Memory B cell (primary cell): ENCODE data around the gene ADD2.
"Not testable (repeated sequence)": the region's sequence is repeated elsewhere in the genome, so short reads cannot be mapped to it uniquely, and the experiment has no call there.

Experiments
- ATAC-seq: fragments of 150-1000 bp; cut with Tn5 transposase; 2 replicates; pipeline ENCODE4 v1.10.0; 2021; ENCODE audit warnings: low read depth, mild to moderate bottlenecking, moderate library complexity
- DNase-seq, 2 donors: peaks; one replicate each; pipeline ENCODE4 v3.0.0; 2022; ENCODE audit warnings: low spot score in 2 of 2
- H3K27ac Mint-ChIP-seq: one replicate; pipeline ENCODE4 v1.8.0; 2022; ENCODE audit warnings: mild to moderate bottlenecking, moderate library complexity, mixed read lengths
- H3K27me3 Mint-ChIP-seq: one replicate; pipeline ENCODE4 v1.8.0; 2022; ENCODE audit warnings: mixed read lengths
- H3K36me3 Mint-ChIP-seq: one replicate; pipeline ENCODE4 v1.8.0; 2022; ENCODE audit warnings: mild to moderate bottlenecking, mixed read lengths
- H3K4me1 Mint-ChIP-seq: one replicate; pipeline ENCODE4 v1.8.0; 2022; ENCODE audit warnings: mixed read lengths
- H3K4me3 Mint-ChIP-seq: one replicate; pipeline ENCODE4 v1.8.0; 2022; ENCODE audit warnings: mild to moderate bottlenecking, moderate library complexity, mixed read lengths
- H3K9me3 Mint-ChIP-seq: one replicate; pipeline ENCODE4 v1.8.0; 2022; ENCODE audit warnings: mixed read lengths

The ADD2 gene

DNA sequence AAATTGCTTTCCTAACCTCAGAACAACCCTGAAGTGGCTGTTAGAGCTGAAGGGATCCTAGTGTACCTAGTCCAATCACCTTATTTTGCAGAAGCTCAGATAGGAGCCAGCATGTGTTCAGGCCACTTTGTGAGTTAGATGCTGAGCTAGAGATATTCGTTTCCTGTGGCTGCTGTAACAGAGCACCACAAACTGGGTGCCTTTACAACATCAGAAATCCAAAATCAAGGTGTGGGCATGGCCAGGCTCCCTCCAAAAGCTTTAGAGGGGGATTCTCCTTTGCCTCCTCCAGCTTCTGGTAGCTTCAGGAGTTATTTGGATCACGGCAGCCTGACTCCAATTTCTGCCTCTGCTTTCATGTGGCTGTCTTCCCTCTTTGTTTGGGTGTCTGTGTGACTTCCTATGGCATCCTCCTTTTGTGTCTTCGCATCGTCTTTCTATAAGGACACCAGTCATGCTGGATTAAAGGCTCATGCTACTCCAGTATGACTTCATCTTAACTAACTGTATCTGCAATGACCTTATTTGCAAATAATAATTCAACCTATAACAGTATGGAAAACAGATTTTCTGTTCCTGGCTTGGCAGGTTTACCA is 128.1 kb downstream of the ADD2 start:
- Mint-ChIP-seq H3K27ac (no peak overlapping the region), H3K36me3 (peaks cover 2% of the 10 kb centered on the region), H3K4me1 (no peaks in the 10 kb centered on the region), H3K27me3 (peaks cover 14% of the 10 kb centered on the region), H3K9me3 (peaks cover 8% of the 10 kb centered on the region), H3K4me3 (no peak overlapping the region)
- DNase-seq: no peak
- ATAC-seq: no peak

DNA sequence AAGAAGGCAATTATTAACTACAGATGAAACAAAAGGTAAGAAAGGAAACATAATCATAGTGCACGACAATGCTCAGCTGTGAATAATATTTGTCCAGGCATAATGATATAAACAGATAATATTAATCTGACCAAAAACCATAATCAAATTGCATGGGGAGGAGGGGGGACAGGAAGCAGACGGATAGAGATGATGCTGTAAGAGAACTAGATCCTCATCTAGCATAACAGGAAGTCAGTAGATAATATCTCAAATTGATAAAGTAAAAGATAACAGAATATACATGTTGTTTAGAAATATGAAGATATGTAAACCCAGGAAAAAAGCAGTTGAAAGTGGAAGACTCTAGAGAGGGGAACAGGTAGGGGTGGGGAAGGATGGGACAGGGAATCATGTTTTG is 129.4 kb downstream of the ADD2 start:
- Mint-ChIP-seq H3K4me1 (no peaks in the 10 kb centered on the region), H3K9me3 (peaks cover 8% of the 10 kb centered on the region), H3K27ac (no peak overlapping the region), H3K4me3 (no peak overlapping the region), H3K27me3 (peaks cover 14% of the 10 kb centered on the region), H3K36me3 (peaks cover 2% of the 10 kb centered on the region)
- ATAC-seq (no peak), DNase-seq (no peak)

DNA sequence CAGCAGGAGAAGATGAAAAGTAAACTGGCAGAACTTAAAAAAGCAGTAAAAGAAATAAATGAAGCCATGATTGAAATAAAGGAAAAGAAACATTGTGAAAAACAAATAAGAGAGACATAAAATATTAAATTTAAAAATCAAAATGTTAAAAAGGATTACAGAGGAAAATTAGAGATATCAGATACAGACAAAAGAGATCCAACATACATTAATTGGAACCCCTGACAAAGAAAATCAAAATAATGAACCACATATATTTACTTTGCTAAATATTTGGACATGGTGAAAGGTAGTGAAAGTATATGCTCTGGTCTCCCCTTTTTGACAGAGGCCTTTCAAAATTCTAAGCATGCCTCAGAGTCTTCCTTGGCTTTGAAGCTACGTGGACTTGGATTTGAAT is 134.5 kb downstream of the ADD2 start:
- Mint-ChIP-seq H3K27ac (no peak overlapping the region), H3K9me3 (peaks cover 8% of the 10 kb centered on the region), H3K36me3 (peaks cover 5% of the 10 kb centered on the region), H3K27me3 (peaks cover 18% of the 10 kb centered on the region), H3K4me3 (no peak overlapping the region), H3K4me1 (no peaks in the 10 kb centered on the region)
- DNase-seq (no peak), ATAC-seq (no peak)

DNA sequence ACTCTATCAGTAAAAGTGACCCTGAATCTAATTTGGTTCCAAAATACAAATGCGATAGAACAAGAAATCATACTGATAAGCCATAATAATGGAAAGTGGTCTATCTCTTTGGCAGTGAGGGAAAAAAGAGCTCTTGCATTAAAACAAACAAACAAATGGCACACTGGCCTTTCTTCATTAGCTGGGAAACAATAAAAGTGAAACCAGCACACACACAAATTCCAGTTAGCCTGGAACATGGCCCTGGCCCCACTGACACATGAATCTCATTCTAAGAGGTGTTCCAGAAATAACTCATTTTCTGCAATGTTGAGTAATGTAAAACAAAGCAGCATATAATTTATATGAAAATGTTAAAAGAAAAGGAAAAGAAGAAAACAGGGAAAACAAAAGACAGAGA is 135.0 kb downstream of the ADD2 start:
- peaks cover 4% of the 10 kb centered on the region for H3K36me3 Mint-ChIP-seq
- no peak overlapping the region for H3K27ac Mint-ChIP-seq
- DNase-seq (no peak), ATAC-seq (no peak)
- H3K27me3 Mint-ChIP-seq: peaks cover 17% of the 10 kb centered on the region
- no peaks in the 10 kb centered on the region for H3K4me1 Mint-ChIP-seq
- H3K4me3 Mint-ChIP-seq: no peak overlapping the region
- peaks cover 4% of the 10 kb centered on the region for H3K9me3 Mint-ChIP-seq

DNA sequence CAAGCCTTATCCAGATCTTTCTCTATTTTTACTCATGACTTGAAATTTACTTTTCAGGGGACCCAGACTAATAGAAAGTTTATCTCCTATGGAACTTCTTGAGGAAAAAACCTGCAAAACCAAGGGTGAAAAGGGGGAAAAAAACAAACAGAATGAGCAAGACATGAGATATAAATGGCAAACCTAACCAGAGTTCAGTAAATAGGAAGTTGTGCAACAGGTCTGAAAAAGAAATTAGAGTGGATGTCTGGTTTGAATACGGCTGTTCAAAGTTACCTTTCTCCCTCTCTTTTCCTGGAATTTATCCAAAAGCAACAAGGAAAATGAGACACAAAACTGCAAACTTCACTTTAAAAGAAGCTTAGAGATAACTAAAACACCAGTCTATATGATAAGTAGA is 135.6 kb downstream of the ADD2 start:
- no peak for DNase-seq
- H3K27me3 Mint-ChIP-seq: peaks cover 16% of the 10 kb centered on the region
- H3K9me3 Mint-ChIP-seq: peaks cover 3% of the 10 kb centered on the region
- peaks cover 3% of the 10 kb centered on the region for H3K36me3 Mint-ChIP-seq
- no peak overlapping the region for H3K27ac Mint-ChIP-seq
- ATAC-seq: no peak
- no peak overlapping the region for H3K4me3 Mint-ChIP-seq
- no peaks in the 10 kb centered on the region for H3K4me1 Mint-ChIP-seq

DNA sequence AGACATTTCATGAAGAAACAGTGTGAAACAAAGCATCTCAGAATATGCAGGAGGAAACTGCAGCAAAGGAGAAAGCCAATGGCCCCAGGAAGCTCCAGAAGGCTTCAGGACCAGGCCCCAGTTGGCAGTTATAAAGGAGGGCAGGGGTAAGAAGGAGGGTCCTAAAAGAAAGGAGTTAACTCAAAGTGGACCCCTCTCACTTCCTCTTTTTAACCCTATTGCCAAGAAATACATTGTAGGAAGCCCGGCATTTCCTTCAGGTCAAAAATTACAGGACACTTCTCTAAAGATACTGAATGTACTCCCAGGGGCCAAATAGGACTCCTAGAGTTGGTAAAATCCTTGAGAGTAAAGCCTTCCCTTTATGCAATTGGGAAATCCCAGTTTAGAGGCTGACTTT is 137.2 kb downstream of the ADD2 start:
- Mint-ChIP-seq H3K36me3 (peaks cover 3% of the 10 kb centered on the region), H3K4me3 (no peak overlapping the region), H3K27ac (no peak overlapping the region), H3K4me1 (no peaks in the 10 kb centered on the region), H3K9me3 (peaks cover 3% of the 10 kb centered on the region), H3K27me3 (peaks cover 17% of the 10 kb centered on the region)
- no peak for DNase-seq
- ATAC-seq: no peak

DNA sequence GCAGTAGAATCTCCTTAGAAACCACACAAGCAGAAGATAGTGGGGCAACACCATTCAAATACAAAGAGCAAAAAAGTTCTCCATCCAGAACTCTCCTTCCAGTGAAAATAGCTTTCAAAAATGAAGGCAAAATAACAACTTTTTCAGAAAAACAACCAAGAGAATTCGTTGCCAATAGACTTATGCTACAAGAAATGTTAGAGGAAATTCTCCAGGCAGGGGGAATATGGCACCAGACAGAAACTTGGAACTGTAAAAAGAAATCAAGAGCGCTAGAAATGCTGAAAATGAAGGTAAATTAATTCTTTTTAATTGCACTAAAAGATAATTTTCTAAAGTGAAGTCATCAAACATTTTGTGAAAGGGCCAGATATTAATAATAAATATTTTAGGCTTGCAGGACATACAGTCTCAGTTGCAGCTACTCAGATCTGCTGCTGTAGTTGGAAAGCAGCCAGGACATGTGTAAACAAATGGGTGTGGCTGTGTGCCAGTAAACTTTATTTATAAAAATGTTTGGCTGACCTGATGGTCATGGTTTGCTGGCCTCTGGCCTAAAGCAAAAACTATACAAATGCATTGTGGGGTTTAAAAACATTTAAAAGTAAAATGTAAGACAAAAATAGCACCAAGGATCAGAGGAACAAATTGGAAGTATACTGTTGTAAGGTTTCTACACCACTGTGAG is 140.6 kb downstream of the ADD2 start:
- H3K36me3 Mint-ChIP-seq: no peaks in the 10 kb centered on the region
- ATAC-seq (no peak), DNase-seq (no peak)
- H3K27me3 Mint-ChIP-seq: peaks cover 14% of the 10 kb centered on the region
- no peak overlapping the region for H3K4me3 Mint-ChIP-seq
- H3K27ac Mint-ChIP-seq: no peak overlapping the region
- no peaks in the 10 kb centered on the region for H3K9me3 Mint-ChIP-seq
- H3K4me1 Mint-ChIP-seq: no peaks in the 10 kb centered on the region

DNA sequence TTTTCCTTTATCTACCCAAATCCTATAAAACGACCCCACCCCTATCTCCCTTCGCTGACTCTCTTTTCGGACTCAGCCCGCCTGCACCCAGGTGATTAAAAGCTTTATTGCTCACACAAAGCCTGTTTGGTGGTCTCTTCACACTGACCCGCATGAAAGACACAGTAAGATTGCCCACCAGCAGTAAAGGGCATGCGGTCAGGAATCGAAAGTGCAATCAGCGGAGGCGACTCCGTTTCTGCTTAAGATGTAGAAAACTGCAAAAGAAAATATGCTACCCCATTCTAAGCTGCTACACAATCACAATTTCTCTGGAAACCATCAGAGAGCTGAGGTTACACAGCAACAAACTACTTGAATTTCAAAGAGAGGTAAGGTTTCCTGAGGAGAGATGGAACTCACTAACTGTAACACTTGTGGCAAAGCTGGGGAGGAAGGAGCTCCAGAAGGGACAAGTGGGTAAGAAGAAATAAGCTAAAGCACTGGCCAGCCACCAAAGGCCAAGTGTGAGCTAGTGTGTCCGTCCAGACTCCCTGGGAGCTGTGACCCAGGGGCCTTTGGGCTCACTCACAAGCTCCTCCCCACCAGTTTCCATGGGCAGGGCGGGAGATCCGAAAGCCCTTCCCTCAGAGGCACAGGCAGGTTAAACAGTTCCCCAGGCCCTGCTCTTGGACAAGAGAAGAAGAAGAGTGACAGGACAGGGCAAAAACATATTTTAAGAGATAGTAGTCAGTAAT is 141.6 kb downstream of the ADD2 start:
- H3K27me3 Mint-ChIP-seq: peaks cover 19% of the 10 kb centered on the region
- no peaks in the 10 kb centered on the region for H3K36me3 Mint-ChIP-seq
- H3K4me3 Mint-ChIP-seq: no peak overlapping the region
- DNase-seq (no peak), ATAC-seq (no peak)
- no peaks in the 10 kb centered on the region for H3K4me1 Mint-ChIP-seq
- H3K9me3 Mint-ChIP-seq: no peaks in the 10 kb centered on the region
- no peak overlapping the region for H3K27ac Mint-ChIP-seq

DNA sequence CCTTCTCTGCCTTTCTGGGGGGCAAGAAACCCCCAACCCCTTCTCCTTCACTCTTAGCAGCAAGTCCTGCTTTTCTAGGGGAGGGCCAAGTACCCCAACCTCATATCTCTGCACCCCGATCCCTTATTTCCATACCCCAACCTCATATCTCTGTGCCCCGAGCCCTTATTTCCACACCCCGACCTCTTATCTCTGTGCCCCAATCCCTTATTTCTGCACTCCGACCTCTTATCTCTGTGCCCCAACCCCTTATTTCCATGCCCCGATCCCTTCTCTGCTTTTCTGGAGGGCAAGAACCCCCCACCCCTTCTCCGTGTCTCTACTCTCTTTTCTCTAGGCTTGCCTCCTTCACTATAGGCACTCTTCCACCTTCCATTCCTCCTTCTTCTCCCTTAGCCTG is 146.5 kb downstream of the ADD2 start:
- not testable (repeated sequence) for H3K4me1 Mint-ChIP-seq, H3K27ac Mint-ChIP-seq, DNase-seq, H3K9me3 Mint-ChIP-seq, H3K4me3 Mint-ChIP-seq, H3K36me3 Mint-ChIP-seq, ATAC-seq
- H3K27me3 Mint-ChIP-seq: peaks cover 15% of the 10 kb centered on the region

DNA sequence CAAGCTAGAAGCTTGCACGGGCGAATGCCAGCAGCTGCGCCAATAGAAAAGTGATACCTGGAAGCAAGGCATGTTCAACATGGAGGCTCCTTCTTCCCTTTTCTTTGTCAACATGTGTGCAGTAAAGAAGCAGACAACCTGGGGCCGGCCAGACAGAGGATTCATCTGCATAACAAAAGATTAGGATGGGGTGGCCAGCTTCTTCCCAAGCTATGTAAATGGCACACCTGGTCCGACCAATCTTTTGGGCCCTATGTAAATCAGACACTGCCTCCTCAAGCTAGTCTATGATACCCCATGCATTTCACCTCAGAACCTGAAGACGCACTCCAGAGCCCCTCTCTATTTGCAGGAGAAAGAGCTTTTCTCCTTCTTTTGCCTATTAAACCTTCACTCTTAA is 148.0 kb downstream of the ADD2 start:
- H3K4me1 Mint-ChIP-seq: no peaks in the 10 kb centered on the region
- no peak overlapping the region for H3K4me3 Mint-ChIP-seq
- no peaks in the 10 kb centered on the region for H3K36me3 Mint-ChIP-seq
- DNase-seq (no peak), ATAC-seq (no peak)
- no peaks in the 10 kb centered on the region for H3K9me3 Mint-ChIP-seq
- H3K27me3 Mint-ChIP-seq: peaks cover 14% of the 10 kb centered on the region
- no peak overlapping the region for H3K27ac Mint-ChIP-seq

DNA sequence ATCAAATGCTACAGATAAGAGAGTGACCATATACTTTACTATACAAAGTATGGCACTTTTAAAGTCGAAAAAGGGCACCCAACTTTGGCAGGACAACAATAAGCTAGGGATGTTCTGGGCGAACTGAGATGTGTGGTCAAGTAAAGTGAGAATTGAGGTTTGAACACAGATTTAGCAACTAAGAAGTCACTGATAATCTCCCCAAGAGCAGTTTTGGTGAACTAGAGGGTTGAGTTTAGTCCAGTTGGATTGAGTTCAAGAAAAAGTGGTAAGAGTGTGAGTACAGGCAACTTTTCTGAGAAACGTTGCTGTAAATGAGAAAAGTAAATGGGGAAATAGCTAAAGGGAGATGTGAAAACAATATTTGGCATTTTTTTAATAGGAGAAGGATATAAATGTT is 148.8 kb downstream of the ADD2 start:
- H3K4me1 Mint-ChIP-seq: no peaks in the 10 kb centered on the region

DNA sequence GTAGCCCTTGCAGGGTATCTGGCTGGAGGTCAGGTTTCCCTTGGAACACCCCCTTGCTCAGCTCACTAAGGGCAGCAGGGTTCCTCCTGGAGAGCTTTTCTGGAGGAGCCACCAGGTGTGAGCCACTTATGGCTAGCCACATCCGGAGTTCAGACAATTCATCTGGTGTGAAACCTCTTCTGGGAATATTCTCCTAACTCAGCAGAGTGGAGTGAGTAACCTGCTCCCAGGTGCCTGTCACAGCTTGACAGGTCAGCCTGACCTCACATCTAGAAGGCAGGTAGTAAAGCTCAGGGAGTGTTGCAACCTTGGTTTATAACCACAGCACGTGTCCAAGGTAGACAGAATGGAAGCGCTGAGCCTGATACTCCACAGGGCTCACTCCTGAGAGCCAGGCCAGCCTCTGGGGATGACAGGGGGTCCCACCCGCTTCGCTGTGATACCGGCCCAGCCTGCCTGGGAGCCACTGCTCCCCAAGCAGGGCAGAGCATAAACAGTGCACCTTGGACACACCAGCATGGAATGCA is 151.8 kb downstream of the ADD2 start:
- DNase-seq (no peak), ATAC-seq (no peak)
- Mint-ChIP-seq H3K4me3 (no peak overlapping the region), H3K4me1 (no peaks in the 10 kb centered on the region), H3K9me3 (no peaks in the 10 kb centered on the region), H3K36me3 (no peaks in the 10 kb centered on the region), H3K27me3 (peaks cover 4% of the 10 kb centered on the region), H3K27ac (no peak overlapping the region)

More for the DNA sequence above, 148.8 kb downstream of the ADD2 start:
- Mint-ChIP-seq H3K27ac (no peak overlapping the region), H3K27me3 (peaks cover 14% of the 10 kb centered on the region), H3K36me3 (no peaks in the 10 kb centered on the region), H3K4me3 (no peak overlapping the region), H3K9me3 (no peaks in the 10 kb centered on the region)
- DNase-seq (no peak), ATAC-seq (no peak)

DNA sequence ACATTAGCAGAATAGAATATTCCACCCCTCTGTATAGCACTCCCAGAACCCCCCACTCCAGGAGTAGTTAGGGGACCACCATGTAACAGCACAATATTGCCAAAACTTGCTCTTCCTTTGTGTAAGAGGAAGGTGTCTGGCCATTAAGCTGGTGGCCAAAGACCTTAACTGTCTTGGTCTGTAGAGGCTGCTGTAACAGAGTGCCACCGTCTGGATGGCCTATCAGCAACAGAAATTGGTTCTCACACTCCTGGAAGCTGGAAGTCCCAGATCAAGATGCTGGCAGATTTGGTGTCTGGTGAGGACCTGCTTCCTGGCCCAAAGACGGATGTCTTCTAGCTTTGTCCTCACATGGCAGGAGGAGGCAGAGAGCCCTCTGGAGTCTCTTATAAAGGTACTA is 152.8 kb downstream of the ADD2 start:
- H3K4me1 Mint-ChIP-seq: no peaks in the 10 kb centered on the region
- no peaks in the 10 kb centered on the region for H3K36me3 Mint-ChIP-seq
- H3K4me3 Mint-ChIP-seq: no peak overlapping the region
- no peaks in the 10 kb centered on the region for H3K9me3 Mint-ChIP-seq
- ATAC-seq (no peak), DNase-seq (no peak)
- H3K27ac Mint-ChIP-seq: no peak overlapping the region
- H3K27me3 Mint-ChIP-seq: peaks cover 8% of the 10 kb centered on the region

DNA sequence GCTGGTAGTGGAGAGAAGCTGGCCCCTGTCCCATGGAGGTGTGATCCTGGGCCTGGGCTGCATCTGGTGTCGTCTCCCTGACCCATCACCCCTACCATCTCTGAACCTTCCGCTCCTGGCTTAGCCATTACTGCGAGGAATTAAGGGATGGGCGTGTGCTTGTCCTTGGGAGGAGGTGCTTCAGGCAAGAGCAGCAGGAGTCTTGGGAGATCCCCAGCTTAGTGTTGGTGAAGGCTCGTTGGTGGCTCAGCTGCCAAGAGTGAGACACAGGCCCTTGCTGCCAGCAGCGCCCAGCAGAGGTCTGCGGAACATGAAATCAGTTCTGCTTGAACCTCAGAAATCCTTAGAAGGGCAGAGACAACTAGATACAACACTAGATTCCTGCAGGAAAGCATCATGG is 154.5 kb downstream of the ADD2 start:
- Mint-ChIP-seq H3K4me1 (no peaks in the 10 kb centered on the region), H3K9me3 (no peaks in the 10 kb centered on the region), H3K4me3 (no peak overlapping the region), H3K36me3 (no peaks in the 10 kb centered on the region), H3K27ac (no peak overlapping the region), H3K27me3 (peaks cover 12% of the 10 kb centered on the region)
- ATAC-seq (no peak), DNase-seq (no peak)
